ENCODE data around the gene RABL2B. TPM values are rescaled to one million over a fixed set of nuclear protein-coding genes. Genes with fewer than 3 reads are reported as not detected.

The RABL2B gene
- polyA plus RNA-seq, 2 donors, result 11.5 to 17.1 TPM

GRCh38 chr22:50731811-50732624 is 51.4 kb downstream of the RABL2B start:
- H3K36me3 ChIP-seq (ENCODE audit: control insufficient read depth in 2 of 2, insufficient read depth in 2 of 2, low read length in 1 of 2), result no peaks in the 10 kb centered on the region
- H3K9me3 ChIP-seq (ENCODE audit: control insufficient read depth in 2 of 2, insufficient read depth in 1 of 2, low read depth in 1 of 2, low read length in 1 of 2), result peaks cover 0 to 2% of the 10 kb centered on the region in 2 donors
- 40 to 42% methylated on average over 32 of the region's 32 CpGs for WGBS, 2 donors
- no peak overlapping the region for H3K4me3 ChIP-seq (ENCODE audit: low read depth in 1 of 2, low read length in 2 of 2)
- H3K4me1 ChIP-seq (ENCODE audit: control insufficient read depth in 2 of 2, insufficient read depth in 2 of 2, low read length in 1 of 2), result peaks cover 2 to 5% of the 10 kb centered on the region in 2 donors
- H3K27me3 ChIP-seq (ENCODE audit: control insufficient read depth in 1 of 2, insufficient read depth in 2 of 2, low read length in 2 of 2), result no peaks in the 10 kb centered on the region
- no peak overlapping the region for H3K27ac ChIP-seq (ENCODE audit: low read depth in 2 of 2, low read length in 1 of 2)

DNA sequence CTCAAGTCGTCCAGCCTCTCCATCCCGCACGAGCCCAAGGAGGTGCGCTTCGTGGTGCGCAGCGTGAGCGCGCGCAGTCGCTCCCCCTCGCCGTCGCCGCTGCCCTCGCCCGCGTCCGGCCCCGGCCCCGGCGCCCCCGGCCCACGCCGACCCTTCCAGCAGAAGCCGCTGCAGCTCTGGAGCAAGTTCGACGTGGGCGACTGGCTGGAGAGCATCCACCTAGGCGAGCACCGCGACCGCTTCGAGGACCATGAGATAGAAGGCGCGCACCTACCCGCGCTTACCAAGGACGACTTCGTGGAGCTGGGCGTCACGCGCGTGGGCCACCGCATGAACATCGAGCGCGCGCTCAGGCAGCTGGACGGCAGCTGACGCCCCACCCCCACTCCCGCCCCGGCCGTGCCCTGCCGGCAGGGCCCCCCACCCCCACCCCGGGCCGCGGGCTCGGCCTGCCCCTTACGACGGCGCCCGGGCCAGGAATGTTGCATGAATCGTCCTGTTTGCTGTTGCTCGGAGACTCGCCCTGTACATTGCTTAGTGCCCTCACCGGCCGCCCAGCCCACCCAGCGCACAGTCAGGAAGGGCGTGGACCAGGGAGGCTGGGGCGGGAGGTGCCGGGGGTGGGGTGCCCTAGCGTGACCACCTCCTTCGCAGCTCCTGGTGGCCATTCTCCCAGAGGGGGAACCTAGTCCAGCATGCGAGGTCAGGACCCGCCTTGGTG is 52.3 kb downstream of the RABL2B start:
- H3K27me3 ChIP-seq (ENCODE audit: control insufficient read depth in 1 of 2, insufficient read depth in 2 of 2, low read length in 2 of 2), result no peaks in the 10 kb centered on the region

GRCh38 chr22:50730013-50730891 is 53.2 kb downstream of the RABL2B start:
- Histone ChIP-seq H3K27me3 (ENCODE audit: control insufficient read depth in 1 of 2, insufficient read depth in 2 of 2, low read length in 2 of 2) (no peaks in the 10 kb centered on the region), H3K36me3 (ENCODE audit: control insufficient read depth in 2 of 2, insufficient read depth in 2 of 2, low read length in 1 of 2) (no peaks in the 10 kb centered on the region), H3K9me3 (ENCODE audit: control insufficient read depth in 2 of 2, insufficient read depth in 1 of 2, low read depth in 1 of 2, low read length in 1 of 2) (peaks cover 0 to 2% of the 10 kb centered on the region in 2 donors), H3K27ac (ENCODE audit: low read depth in 2 of 2, low read length in 1 of 2) (no peak overlapping the region), H3K4me3 (ENCODE audit: low read depth in 1 of 2, low read length in 2 of 2) (no peak overlapping the region), H3K4me1 (ENCODE audit: control insufficient read depth in 2 of 2, insufficient read depth in 2 of 2, low read length in 1 of 2) (peaks cover 2 to 5% of the 10 kb centered on the region in 2 donors)
- WGBS, 2 donors, result 66 to 75% methylated on average over 54 of the region's 54 CpGs

More for the DNA sequence above, 52.3 kb downstream of the RABL2B start:
- WGBS, 2 donors, result 61 to 67% methylated on average over 73 to 76 of the region's 76 CpGs
- no peak overlapping the region for H3K27ac ChIP-seq (ENCODE audit: low read depth in 2 of 2, low read length in 1 of 2)
- H3K4me1 ChIP-seq (ENCODE audit: control insufficient read depth in 2 of 2, insufficient read depth in 2 of 2, low read length in 1 of 2), result peaks cover 2 to 5% of the 10 kb centered on the region in 2 donors
- no peaks in the 10 kb centered on the region for H3K36me3 ChIP-seq (ENCODE audit: control insufficient read depth in 2 of 2, insufficient read depth in 2 of 2, low read length in 1 of 2)
- H3K9me3 ChIP-seq (ENCODE audit: control insufficient read depth in 2 of 2, insufficient read depth in 1 of 2, low read depth in 1 of 2, low read length in 1 of 2), result peaks cover 0 to 2% of the 10 kb centered on the region in 2 donors
- H3K4me3 ChIP-seq (ENCODE audit: low read depth in 1 of 2, low read length in 2 of 2), result no peak overlapping the region

DNA sequence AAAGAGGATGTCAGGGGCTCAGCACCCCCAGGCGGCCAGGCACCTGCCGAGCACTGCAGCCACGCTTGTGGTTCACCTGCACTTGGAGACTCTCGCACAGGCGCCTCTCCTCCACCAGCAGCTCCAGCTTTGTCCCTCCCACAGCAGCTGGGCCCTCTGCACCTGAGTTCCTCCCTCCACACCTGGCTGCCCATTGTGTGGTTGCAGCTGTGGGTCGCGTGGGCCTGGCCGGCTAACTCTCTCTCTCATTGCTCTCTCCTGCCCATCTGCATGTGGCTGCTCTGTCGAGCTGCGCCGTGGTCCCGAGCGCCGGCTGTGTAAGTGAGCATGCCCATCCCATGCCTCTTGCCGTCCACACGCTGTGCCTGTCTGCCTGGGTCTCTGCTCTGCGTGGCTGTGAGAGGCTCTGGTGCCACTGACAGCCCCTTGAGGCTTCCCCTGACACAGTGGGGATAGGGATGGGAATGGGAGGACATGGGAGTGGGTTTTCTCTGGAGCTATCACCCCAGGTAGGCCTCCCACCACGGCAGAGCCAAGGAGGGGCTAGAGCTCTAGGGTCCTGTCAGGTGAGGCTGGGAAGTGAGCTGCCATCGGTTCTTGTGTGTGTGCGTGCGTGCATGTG is 53.9 kb downstream of the RABL2B start:
- H3K9me3 ChIP-seq (ENCODE audit: control insufficient read depth in 2 of 2, insufficient read depth in 1 of 2, low read depth in 1 of 2, low read length in 1 of 2), result peaks cover 0 to 2% of the 10 kb centered on the region in 2 donors
- H3K36me3 ChIP-seq (ENCODE audit: control insufficient read depth in 2 of 2, insufficient read depth in 2 of 2, low read length in 1 of 2), result peaks cover 0 to 5% of the 10 kb centered on the region in 2 donors
- H3K27me3 ChIP-seq (ENCODE audit: control insufficient read depth in 1 of 2, insufficient read depth in 2 of 2, low read length in 2 of 2), result no peaks in the 10 kb centered on the region
- H3K4me1 ChIP-seq (ENCODE audit: control insufficient read depth in 2 of 2, insufficient read depth in 2 of 2, low read length in 1 of 2), result peaks cover 2 to 5% of the 10 kb centered on the region in 2 donors
- no peak overlapping the region for H3K27ac ChIP-seq (ENCODE audit: low read depth in 2 of 2, low read length in 1 of 2)
- WGBS, 2 donors, result 75 to 84% methylated on average over 19 to 21 of the region's 21 CpGs
- no peak overlapping the region for H3K4me3 ChIP-seq (ENCODE audit: low read depth in 1 of 2, low read length in 2 of 2)

- Histone ChIP-seq H3K9me3 (ENCODE audit: control insufficient read depth in 2 of 2, insufficient read depth in 1 of 2, low read depth in 1 of 2, low read length in 1 of 2) (peaks cover 0 to 2% of the 10 kb centered on the region in 2 donors), H3K27me3 (ENCODE audit: control insufficient read depth in 1 of 2, insufficient read depth in 2 of 2, low read length in 2 of 2) (no peaks in the 10 kb centered on the region), H3K27ac (ENCODE audit: low read depth in 2 of 2, low read length in 1 of 2) (no peak overlapping the region), H3K4me1 (ENCODE audit: control insufficient read depth in 2 of 2, insufficient read depth in 2 of 2, low read length in 1 of 2) (peaks cover 2 to 5% of the 10 kb centered on the region in 2 donors), H3K4me3 (ENCODE audit: low read depth in 1 of 2, low read length in 2 of 2) (no peak overlapping the region), H3K36me3 (ENCODE audit: control insufficient read depth in 2 of 2, insufficient read depth in 2 of 2, low read length in 1 of 2) (peaks cover 0 to 7% of the 10 kb centered on the region in 2 donors)
- 68 to 77% methylated on average over 2 of the region's 2 CpGs for WGBS, 2 donors
Observed at GRCh38 chr22:50728523-50728931, 54.9 kb downstream of the RABL2B start.

GRCh38 chr22:50727678-50728522 is 55.5 kb downstream of the RABL2B start:
- peaks cover 0 to 7% of the 10 kb centered on the region in 2 donors for H3K36me3 ChIP-seq (ENCODE audit: control insufficient read depth in 2 of 2, insufficient read depth in 2 of 2, low read length in 1 of 2)
- 76 to 79% methylated on average over 23 of the region's 23 CpGs for WGBS, 2 donors

DNA sequence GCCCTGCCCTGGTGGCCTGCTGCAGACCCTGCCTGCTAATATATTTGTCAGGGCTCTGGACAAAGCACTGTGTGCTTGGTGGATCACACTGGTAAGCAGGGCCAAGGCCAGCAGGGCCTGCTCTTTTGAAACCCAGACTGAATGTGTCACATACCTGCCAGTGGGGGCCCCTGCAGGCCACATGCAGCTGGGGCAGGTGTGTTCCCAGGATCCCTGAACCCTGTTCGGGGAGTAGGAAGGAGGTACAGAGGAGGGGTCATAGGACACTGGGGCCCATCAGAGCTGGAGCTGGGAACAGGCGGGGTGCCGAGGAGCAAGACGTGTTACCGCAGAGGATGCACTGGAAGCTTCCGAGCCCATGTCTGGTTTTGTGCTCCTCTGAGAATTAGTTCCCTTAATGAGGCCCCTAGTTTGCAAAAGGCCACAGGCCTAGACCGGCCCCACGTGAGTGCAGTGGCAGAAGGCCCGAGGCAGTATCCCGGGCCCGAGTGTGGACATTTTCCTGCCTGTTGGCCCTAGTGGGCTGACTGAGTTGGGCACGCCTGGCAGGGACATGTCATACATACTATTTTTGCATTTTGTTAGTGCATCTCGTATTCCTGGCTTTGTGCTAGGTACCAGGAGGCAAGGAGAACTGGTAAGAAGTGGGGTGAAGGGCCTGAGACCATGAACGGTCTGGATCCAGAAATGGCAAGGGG is 56.6 kb downstream of the RABL2B start:
- Histone ChIP-seq H3K4me1 (ENCODE audit: control insufficient read depth in 2 of 2, insufficient read depth in 2 of 2, low read length in 1 of 2) (peaks cover 2 to 5% of the 10 kb centered on the region in 2 donors), H3K4me3 (ENCODE audit: low read depth in 1 of 2, low read length in 2 of 2) (no peak overlapping the region), H3K36me3 (ENCODE audit: control insufficient read depth in 2 of 2, insufficient read depth in 2 of 2, low read length in 1 of 2) (peaks cover 0 to 7% of the 10 kb centered on the region in 2 donors), H3K27ac (ENCODE audit: low read depth in 2 of 2, low read length in 1 of 2) (no peak overlapping the region), H3K9me3 (ENCODE audit: control insufficient read depth in 2 of 2, insufficient read depth in 1 of 2, low read depth in 1 of 2, low read length in 1 of 2) (peaks cover 0 to 2% of the 10 kb centered on the region in 2 donors), H3K27me3 (ENCODE audit: control insufficient read depth in 1 of 2, insufficient read depth in 2 of 2, low read length in 2 of 2) (no peaks in the 10 kb centered on the region)
- 84 to 86% methylated on average over 14 of the region's 14 CpGs for WGBS, 2 donors

More at GRCh38 chr22:50727678-50728522, 55.5 kb downstream of the RABL2B start:
- Histone ChIP-seq H3K9me3 (ENCODE audit: control insufficient read depth in 2 of 2, insufficient read depth in 1 of 2, low read depth in 1 of 2, low read length in 1 of 2) (peaks cover 0 to 2% of the 10 kb centered on the region in 2 donors), H3K27ac (ENCODE audit: low read depth in 2 of 2, low read length in 1 of 2) (no peak overlapping the region), H3K27me3 (ENCODE audit: control insufficient read depth in 1 of 2, insufficient read depth in 2 of 2, low read length in 2 of 2) (no peaks in the 10 kb centered on the region), H3K4me3 (ENCODE audit: low read depth in 1 of 2, low read length in 2 of 2) (no peak overlapping the region), H3K4me1 (ENCODE audit: control insufficient read depth in 2 of 2, insufficient read depth in 2 of 2, low read length in 1 of 2) (peaks cover 2 to 5% of the 10 kb centered on the region in 2 donors)

DNA sequence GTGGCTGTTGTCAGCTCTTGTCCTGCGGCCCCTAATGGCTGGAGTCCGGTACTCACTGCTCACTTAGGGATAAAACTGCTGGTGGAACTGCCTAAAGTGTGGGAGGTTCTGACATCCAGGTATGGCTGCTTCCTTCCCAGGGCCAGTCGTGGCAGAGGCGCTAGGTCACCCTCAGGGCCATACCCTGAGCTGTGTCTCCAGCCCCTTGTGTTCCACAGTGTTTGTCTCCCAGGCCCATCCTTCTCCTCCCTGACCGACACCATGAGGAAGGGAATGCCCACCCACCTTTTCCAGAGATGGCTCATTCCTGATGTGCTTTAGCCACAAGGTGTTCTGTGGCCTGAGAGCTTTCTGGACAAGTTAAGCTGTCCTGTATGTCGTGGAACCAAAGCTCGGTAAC is 57.8 kb downstream of the RABL2B start:
- H3K36me3 ChIP-seq (ENCODE audit: control insufficient read depth in 2 of 2, insufficient read depth in 2 of 2, low read length in 1 of 2), result peaks cover 0 to 7% of the 10 kb centered on the region in 2 donors
- H3K27ac ChIP-seq (ENCODE audit: low read depth in 2 of 2, low read length in 1 of 2), result no peak overlapping the region
- peaks cover 0 to 2% of the 10 kb centered on the region in 2 donors for H3K9me3 ChIP-seq (ENCODE audit: control insufficient read depth in 2 of 2, insufficient read depth in 1 of 2, low read depth in 1 of 2, low read length in 1 of 2)
- no peak overlapping the region for H3K4me3 ChIP-seq (ENCODE audit: low read depth in 1 of 2, low read length in 2 of 2)
- H3K4me1 ChIP-seq (ENCODE audit: control insufficient read depth in 2 of 2, insufficient read depth in 2 of 2, low read length in 1 of 2), result peaks cover 2 to 5% of the 10 kb centered on the region in 2 donors
- WGBS, 2 donors, result 92% methylated on average over 7 of the region's 7 CpGs
- no peaks in the 10 kb centered on the region for H3K27me3 ChIP-seq (ENCODE audit: control insufficient read depth in 1 of 2, insufficient read depth in 2 of 2, low read length in 2 of 2)

Data from esophagus (tissue), 2 donors.